GM12892 (cell line): ENCODE results near the gene SLPI.

Source experiments
- POLR2A ChIP-seq: IDR thresholded peaks from 2 replicates; pipeline ENCODE4 v1.6.1; 2011; ENCODE audit warnings: low read depth, low read length, control low read depth
- POLR2AphosphoS5 ChIP-seq: IDR thresholded peaks from 2 replicates; pipeline ENCODE4 v1.6.1; 2011; ENCODE audit warnings: low read depth, low read length, control low read depth

DNA sequence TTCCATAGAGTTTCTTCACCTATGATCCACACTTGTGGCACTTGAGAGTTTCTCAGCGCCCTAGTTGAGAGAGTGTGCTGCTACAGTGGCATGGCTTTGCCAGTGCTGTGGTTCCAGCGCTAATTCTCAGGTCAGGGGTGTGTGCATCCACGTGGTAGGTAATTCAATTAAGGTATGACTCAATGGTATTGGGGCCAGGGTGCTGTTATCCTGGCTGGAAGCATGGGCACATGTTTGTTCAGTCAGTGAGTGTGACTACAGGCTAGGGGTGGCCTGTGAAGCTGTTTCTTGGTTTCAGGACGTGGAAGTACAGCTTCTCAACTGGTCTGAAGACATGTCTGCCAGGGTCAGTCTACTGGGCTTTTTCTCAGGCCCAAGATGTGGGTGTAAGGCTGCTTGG lies 36.2 kb downstream of the SLPI start:
- TF ChIP-seq POLR2A = no peak
- no peak for TF ChIP-seq POLR2AphosphoS5
